NCI-H2107 treated with DMSO at 0.1 percent for 48 hours (cell line): Measurements from ENCODE around the gene MAVS.

Source experiments
- DNase-seq: peaks from one replicate; lab custom pipeline; 2025; ENCODE audit not compliant: unreplicated experiment; lab: John Stamatoyannopoulos, UW

Gene MAVS

DNA sequence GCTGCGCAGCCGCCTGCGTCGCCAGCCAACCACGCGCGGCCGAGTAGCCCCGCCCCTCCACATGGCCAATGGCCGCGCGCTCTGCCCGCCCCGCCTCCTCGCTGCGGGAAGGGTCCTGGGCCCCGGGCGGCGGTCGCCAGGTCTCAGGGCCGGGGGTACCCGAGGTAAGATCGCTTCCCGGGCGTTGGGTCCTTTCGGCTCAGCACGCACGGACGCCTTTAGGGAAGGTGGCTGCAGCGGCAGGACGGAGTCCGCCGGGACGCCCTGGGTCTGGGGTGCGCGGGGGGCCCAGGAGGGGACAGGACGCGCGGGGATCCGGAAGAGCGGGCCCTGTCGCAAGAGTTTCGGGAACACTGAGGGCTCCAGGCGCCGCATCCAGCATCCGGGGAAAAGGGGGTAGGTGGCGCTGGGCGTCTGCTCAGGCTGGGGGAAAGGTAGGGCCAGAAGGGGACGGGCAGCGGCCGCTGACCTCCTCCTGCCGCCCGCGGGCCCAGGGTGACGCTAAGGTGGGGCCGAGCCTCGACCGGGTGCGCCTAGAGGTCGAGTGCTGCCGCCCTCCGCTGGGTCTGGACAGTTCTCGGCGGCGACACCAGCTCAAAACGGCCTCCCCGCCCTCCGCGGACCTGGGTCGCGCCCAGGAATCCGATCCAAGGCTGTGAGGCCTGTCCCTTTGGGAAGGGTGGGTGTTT, at the start of gene MAVS:
MAVS (plus strand) TSS at position 95 of the 689 bp plus-strand sequence. CDS start 7,791 bp downstream, outside the sequence.
- DNase-seq, result no peak

DNA sequence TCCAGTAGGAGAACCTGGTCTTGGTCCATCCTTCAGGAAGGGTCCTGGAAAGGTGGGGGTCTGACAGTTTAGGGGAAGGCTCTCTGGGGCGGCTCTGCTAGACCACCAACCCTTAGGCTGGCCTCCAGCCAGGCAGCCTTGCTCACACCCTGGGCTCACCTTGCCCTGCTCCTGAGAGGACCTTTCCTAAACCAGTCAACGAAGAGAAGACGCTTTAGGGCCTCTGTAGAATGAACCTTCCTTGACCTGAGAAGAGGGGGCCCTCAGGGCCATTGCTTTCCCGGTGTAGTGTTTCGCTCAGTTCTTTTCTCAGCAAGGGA, 49.4 kb upstream of the MAVS start:
- no peak for DNase-seq

DNA sequence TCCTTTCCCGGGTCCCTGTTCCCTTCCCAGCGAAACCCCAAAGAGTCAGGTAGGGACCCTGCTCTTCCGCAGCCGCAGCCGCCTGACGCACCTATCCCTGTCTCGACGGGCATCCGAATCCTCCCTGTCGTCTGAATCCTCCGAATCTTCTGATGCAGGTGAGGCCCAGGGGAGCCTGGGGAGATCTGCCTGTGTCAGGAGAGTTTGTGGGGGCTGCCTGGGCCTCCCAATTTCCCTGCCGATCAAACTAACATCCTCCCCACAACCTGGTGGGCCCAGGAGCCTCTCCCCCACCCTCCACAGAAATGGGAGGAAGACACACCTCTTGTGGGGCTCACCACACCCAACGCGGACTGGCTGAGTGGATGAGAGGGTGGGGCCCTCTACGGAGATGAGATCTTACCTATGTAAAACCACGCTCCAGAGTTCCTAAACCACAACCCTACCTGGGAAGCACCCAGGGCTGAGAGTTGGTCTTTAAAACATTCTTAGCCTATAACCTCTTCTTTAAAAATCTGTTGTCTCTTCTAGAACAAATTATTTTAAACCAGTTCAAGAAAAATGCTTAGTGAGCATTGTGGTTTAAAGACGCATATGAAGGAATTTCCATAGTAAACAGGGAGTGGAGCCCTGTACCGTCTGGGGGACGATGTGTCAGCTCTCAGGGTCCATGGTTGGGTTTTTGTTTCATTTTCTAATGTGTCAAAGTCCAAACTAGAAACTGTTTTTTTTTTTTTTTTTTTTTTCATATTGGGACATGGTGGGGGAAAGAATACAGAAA, 48.9 kb upstream of the MAVS start:
- no peak for DNase-seq

DNA sequence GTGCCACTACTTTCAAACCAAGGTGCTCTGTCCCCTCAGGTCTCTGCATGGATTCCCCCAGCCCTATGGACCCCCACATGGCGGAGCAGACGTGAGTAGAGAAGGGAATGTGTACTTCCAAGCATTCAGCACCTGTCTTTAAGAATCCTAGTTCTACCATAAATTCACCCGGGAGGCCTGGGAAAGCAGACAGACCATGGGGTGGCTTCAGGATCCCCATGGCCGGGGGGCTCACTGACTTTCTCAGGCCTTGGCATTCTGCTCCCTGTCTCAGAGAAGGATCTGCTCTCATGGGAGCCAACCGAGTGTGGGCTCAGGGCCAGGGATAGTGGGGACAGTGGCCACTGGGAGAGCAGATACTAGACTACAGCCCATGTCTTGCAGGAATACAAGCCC, 48.3 kb upstream of the MAVS start:
- DNase-seq, result no peak

DNA sequence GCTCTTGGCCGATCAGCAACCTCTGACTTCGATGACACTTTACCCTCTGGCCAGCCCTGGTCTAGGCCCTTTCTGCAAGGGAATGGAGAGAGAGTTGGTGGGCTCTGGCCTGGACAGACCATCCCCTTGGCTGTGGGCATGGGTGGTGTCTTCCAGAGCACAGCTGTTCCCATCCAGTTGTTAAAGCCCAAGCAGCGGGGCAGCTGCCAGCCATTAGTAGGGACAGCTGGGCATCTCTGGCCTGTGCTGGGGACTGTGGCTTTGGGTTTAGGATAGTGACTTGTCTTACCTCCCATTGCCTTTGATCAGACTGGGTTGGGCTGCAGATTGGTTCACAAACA, 47.8 kb upstream of the MAVS start:
- DNase-seq, result no peak

DNA sequence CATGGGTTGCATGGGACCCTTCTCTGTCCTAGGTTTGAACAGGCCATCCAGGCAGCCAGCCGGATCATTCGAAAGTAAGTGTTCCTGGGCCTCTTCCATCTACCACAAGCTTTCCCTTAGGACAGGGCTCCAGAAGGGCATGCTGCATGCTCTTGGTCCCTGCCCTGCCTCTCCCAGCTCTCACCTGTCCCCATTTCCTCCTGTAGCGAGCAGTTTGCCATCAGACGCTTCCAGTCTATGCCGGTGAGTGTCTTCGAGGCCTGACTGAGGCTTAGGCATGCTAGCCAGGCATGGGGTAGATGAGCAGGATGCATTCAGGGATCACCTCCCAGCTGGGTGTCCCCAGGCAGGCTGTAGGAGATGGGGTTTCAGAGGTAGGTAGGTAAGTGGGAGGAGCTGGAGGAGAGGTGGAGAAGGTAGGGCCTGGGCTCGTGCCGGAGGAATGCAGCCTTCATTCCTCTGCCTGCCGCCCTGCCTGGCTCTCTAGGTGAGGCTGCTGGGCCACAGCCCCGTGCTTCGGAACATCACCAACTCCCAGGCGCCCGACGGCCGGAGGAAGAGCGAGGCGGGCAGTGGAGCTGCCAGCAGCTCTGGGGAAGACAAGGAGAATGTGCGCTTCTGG, 46.3 kb upstream of the MAVS start:
- no peak for DNase-seq

DNA sequence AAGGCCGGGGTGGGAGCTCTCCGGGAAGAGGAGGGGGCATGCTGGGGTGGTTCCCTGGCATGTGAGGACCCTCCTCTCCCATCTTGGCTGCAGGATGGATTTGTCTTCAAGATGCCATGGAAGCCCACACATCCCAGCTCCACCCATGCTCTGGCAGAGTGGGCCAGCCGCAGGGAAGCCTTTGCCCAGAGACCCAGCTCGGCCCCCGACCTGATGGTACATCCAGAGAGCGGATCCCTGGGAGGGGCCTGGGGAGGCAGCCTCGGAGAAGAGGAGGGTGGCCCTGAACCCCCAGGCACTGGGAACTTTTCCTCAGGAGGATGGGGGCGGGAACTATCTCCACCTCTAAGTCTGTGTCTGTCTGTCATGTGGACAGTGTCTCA, 45.8 kb upstream of the MAVS start:
- no peak for DNase-seq

DNA sequence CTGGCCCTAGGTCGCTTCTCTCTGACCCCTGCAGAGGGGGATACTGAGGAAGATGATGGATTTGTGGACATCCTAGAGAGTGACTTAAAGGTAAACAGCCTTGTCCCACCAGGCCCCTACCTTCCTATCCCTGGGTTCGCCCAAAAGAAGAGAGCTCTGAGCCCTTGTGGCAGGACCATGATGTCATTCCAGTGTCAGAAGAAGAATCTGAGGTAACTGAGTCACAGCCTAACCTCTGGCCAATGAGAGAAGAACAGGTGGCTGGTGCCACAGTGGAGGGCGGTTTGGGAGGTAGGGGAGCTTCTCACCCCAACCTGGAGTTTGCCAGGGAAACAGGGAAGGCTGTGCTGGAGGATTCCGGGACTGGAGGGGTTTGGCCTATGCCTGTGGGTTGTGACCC, 45.3 kb upstream of the MAVS start:
- DNase-seq, result no peak

DNA sequence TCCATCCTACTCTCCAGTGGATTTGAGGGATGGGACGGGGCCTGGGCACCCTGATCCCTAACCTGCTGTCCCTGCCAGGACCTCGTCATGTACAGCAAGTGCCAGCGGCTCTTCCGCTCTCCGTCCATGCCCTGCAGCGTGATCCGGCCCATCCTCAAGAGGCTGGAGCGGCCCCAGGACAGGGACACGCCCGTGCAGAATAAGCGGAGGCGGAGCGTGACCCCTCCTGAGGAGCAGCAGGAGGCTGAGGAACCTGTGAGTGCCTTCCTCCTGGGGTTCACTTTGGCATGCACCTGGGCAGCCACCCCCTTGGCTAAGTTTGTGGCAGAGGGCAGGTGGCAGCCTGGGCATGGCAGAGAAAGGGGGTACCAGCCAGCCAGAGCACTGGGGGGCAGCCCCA, 44.8 kb upstream of the MAVS start:
- no peak for DNase-seq

DNA sequence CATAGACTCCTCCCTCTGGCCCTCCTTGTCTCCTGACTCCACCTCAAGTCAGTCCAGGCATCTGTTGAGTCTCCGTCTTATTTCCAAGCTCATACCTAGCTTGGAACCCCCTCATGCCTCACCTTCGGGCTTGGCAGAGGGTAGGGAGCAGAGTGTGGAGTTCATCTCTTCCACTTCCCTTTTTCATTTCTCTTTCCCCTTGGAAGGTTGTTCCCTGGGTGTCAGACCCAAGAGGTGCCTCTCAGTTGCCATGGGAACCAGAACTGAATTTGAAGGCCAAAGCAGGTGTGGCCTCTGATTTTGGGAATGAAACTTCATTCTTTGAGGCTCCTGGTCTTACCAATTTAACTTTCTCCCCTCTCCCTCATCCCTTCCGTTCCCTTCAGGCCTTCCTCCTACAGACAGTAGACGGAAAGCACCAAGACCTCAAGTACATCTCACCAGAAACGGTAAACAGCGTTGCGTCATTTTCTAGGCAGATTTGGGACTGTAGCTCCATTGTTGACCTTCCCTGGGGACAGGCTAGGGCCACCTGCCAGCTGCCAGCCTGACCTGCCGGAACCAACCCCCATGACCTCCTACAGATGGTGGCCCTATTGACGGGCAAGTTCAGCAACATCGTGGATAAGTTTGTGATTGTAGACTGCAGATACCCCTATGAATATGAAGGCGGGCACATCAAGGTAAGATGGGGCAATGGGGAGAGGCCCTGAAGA, 44.0 kb upstream of the MAVS start:
- DNase-seq, result no peak

DNA sequence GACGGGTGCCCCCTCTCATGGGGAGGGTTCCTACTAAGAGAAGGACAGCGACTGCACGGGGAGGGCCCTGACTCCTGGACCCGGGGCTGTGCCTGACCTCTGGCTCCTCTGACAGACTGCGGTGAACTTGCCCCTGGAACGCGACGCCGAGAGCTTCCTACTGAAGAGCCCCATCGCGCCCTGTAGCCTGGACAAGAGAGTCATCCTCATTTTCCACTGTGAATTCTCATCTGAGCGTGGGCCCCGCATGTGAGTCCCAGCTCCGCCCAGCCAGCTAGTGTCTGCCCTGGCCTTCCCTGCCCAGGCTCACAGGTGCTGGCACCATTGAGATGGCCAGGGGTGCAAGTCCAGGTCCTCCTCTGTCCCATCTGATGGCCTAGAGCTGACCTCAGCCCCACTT, 43.3 kb upstream of the MAVS start:
- no peak for DNase-seq

DNA sequence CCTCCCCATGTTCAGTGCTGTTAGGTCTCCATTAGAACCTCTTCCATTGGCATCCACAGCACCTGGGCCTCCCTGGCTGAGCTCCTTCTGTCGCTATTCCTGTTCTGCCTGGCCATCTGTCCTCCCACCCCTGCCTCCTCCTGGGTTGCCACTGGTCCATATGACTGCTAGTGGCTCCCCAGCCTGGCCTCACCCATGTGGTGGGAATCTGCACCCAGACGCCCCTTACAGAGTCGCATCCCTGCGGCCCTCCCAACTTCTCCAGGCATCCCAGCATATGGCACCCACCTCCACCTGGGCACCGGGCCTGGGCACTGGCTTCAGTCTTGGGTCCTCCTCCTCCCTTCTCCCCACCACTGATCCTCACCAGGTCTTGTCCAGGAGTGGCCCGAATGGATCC, 42.8 kb upstream of the MAVS start:
- no peak for DNase-seq

DNA sequence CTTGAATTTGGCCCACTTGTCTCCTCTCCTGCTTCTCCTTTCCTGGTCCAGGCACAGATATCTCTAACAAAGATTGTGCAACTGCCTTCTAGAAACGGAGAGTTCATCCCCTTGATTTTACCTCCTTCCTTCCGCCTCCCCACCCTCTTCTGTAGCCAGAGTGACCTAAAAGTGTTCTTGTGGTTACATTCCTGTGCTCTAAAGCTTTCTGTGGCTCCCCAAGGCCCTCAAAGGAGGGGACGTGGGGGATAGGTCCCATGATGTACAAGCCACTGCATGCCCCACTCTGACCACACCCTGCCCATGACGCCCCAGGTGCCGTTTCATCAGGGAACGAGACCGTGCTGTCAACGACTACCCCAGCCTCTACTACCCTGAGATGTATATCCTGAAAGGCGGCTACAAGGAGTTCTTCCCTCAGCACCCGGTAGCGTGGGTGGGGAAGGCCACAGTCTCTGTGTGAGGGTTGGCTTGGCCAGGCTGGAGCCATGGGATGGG, 42.3 kb upstream of the MAVS start:
- no peak for DNase-seq

DNA sequence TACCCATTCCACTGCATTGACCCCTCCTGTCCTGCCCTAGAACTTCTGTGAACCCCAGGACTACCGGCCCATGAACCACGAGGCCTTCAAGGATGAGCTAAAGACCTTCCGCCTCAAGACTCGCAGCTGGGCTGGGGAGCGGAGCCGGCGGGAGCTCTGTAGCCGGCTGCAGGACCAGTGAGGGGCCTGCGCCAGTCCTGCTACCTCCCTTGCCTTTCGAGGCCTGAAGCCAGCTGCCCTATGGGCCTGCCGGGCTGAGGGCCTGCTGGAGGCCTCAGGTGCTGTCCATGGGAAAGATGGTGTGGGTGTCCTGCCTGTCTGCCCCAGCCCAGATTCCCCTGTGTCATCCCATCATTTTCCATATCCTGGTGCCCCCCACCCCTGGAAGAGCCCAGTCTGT, 41.9 kb upstream of the MAVS start:
- DNase-seq, result no peak

DNA sequence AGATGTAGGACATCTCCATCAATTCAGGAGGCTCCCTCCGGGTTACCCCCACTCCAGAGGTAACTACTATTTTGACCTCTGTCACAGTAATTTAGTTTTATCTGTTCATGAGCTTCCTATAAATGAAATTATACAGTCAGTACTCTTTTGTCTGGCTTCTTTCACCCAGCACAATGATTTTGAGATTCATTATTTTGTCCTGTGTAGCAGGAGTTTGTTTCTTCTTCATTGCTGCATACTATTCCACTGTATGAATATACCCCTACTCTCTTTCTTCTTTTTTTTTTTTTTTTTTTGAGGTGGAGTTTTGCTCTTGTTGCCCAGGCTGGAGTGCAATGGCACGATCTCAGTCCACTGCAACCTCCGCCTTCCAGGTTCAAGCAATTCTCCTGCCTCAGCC, 38.1 kb upstream of the MAVS start:
- no peak for DNase-seq

DNA sequence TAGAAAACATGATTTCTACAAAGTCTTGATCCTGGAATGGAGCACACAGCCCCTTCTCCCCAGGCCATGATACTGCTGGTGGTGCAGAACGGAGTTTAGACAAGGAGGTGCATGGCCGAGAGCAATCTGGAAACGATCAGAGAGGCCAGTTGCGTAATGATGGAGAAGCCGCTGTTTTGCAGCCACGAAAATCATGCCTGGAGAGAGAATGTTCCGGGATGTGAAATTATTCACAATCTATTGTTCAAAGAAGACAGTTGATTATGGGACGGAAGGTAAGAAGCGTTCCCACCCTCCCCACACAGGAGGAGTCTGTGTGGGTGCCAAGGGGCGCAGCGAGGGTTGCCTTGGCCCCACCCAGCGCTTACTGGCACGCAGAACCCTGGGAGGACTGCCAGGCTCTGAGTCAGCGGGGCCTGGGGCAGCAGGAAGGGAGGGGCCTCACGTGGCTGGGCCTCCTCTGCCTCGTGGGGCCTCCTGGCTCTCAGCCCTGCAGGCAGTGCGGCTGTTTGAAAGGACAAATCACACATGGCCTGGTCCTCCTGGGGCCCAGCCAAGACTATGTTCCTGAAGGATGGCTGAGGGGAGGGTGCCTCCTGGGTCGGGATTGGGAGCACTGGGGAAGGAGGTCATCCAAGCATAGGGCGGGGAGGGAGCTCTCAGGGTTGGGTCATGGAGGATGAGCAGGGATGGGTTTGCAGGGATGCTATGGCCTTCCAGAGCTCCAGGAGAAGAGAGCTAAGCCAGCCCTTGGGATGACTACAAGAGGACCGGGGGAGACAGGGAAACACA, 35.0 kb upstream of the MAVS start:
- peak; percentile 71 for DNase-seq

DNA sequence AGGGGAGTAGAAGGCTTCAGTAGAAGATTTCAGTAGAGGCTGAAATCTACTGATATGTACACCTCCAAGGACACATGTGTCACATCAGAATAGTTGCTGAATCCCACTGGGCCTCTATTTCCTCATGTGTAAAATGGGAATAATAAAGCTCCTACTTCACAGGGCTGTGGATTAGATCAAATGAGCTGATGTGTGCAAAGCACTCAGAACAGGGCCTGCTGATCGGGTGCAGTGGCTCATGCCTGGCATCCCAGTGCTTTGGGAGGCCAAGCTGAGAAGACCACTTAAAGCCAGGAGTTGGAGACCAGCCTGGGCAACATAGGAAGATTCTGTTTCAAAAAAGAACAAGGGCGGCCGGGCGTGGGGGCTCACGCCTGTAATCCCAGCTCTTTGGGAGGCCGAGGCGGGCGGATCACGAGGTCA, 34.4 kb upstream of the MAVS start:
- no peak for DNase-seq

DNA sequence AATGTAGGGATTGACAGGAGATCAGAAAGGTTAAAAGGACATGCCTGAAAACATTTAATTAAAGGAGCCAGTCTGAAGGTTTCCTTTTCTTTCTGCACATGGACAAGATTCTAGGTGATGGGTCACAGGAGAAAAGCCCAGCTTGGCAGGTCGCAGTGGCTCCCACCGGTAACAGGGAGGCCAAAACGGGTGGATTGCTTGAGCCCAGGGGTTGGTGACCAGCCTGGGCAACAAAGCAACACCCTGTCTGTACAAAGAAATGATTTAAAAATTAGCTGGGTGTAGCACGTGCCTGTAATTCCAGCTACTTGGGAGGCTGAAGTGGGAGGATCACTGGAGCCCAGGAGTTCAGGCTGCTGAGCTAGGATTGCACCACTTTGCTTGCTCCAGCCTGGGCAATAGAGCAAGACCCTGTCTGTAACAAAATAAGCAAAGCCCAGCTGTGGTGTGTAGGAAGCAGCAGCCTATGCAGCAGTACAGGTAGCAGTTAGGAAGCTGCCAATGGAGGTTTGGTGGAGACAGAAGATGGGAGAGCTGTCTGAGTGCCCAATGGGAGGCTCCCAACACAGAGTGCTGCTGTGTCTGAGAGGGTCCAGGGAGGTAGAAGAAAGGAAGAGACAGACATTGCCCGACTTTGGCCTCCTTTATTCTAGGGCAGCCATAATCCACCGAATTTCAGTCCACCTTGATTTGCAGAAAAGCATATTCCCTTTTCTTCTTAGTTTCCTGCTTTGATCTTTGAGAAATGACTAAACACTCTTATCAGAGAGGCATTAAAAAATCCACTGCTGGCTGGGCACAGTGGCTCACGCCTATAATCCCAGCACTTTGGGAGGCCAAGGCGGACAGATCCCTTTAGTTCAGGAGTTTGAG, 33.4 kb upstream of the MAVS start:
- no peak for DNase-seq

DNA sequence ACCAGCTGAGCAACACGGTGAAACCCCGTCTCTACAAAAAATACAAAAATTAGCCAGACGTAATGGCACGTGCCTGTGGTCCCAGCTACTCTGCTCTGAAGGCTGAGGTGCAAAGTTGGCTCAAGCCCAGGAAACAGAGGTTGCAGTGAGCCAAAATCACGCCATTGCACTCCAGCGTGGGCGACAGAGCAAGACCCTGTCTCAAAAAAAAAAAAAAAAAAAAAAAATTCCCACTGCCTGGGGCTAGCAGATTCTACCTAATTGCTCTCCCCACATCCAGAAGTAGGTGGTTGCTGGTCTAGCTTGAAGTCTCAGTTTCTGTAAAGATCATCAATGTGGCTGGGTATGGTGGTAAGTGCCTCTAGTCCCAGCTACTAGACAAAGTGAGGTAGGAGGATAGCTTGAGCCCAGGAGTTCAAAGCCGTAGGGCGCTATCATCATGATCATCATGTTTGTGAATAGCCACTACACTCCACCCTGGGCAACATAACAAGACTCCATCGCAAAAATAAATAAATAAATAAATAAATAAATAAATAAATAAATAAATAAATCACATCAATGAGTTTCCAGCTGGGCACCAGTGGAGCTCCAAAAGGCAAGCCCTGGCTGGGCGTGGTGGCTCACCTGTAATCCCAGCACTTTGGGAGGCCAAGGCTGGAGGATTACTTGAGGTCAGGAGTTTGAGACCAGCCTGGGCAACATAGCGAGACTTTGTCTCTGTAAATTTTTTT, 32.6 kb upstream of the MAVS start:
- no peak for DNase-seq
